GM19238 (cell line): ENCODE results near the gene RXRA.
"Not testable (repeated sequence)": the region's sequence is repeated elsewhere in the genome, so short reads cannot be mapped to it uniquely, and the experiment has no call there.

Experiments used
- DNase-seq: peaks from one replicate; pipeline ENCODE4 v3.0.0; 2011; ENCODE audit warnings: low spot score; ENCODE audit not compliant: insufficient read length

RXRA gene

DNA sequence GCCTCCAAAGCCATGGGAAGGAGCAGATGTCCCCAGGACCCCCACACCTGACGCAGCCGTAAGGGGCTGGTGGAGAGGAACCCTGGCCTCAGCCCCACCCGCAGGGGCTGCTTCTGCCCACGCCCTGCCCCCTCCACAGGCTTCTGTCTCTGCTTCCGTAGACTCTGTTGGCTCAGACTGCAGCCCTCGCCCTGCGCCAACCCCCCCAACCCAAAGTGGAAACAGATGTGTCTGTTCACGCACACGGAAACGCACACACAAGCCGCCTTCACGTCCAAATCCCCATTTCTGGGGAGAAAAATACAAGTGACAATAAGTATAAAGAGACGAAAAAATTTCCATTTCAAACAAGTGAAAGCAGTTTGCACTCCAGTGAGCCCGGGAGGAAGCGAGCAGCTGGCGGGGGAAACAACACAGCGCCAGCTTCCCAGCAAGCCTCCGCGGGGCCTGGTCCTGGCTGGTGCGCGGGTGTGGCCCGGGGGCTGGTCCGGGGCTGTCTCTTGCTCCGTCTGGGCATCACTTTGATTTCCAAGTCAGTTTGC is 32.6 kb upstream of the RXRA start:
- DNase-seq, result no peak

DNA sequence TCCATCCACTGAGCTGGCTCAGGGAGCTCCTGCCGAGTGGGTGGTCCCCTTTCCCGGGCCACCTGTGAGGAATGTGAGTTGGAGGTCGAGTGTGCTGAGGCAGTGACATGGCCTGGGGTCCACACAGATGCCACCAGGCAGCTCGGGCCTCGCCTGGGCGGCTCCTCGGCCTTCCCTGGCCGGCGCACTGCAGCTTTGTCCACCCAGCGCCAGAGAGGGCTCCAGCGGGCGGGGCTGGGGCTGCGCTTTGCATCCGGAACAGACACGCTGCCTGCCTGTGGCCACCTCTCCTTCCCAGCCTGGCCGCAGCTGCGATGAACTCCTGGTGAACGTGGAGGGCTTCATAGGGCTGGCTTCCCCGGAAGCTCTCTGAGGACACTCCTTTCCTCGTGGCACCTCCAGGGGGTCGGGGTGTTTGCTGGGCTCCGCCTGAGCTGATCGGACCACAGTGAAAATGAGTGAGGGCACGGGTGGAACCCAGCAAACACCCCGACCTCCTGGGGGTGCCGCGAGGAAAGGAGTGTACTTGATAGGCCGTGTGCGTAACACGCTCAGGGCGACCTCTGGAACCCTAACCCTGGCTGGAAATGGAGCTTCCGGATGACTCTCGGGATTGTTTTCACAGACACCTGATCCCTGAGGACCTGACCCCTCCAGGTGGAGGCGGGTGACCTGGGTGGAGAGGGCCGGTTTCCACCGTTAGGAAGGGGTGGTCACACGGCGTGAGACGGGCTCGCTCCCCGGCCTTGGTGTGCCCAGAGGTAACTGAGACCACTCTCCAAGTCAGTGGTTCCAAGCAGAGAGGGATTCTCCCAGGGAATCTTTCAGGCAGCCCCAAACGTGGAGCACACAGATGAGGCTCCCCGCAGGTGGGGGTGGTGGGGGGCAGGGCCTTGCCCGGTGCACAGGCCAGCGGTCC is 31.8 kb upstream of the RXRA start:
- DNase-seq, result no peak

DNA sequence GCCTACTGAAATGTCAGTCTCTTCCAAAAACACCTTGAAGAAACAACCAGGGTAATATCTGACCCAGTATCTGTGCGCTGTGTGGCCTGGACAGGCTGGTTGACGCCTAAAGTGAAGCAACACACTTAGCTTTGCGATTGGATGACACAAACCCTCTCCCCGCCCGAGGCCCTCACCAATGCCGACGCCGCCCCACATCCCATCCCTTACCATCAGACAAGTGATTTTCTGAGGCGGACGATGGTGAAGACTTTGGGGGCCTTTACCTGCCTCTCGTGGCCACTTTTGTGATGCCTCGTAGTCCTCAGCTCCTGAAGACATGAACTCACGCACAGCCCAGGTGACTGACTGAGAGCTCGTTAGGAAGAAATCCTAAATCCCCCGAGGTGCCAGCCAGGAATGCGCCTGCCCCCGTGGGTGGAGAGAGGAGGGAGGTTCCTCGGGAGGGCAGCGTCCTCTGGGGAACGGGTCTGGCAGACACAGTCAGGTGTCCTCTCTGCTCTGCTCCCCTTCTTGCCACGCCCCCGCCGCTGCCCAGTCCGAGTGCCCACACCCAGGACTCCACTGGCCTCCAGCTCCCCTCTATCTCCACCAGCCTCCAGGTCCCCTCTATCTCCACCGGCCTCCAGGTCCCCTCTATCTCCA is 31.0 kb upstream of the RXRA start:
- DNase-seq, result no peak

DNA sequence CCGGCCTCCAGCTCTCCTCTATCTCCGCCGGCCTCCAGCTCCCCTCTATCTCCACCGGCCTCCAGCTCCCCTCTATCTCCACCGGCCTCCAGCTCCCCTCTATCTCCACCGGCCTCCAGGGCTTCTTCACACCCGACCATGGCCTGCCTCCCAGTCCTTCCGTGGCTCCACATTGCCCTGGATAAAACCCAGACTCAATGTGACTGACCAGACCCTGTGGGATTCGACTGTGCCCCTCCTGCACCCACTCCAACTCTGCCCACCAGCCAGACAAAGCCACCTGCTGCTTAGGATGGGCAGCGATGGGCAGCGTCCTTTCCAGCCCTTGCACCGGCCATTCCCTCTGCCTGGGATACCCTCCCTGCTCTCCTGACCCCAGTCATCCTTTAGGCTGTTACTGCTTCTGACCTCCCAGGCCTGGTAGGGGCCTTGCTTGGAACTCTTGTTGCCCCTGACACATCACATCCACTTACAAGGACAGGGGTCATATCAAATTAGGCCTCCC is 30.5 kb upstream of the RXRA start:
- DNase-seq, result no peak

DNA sequence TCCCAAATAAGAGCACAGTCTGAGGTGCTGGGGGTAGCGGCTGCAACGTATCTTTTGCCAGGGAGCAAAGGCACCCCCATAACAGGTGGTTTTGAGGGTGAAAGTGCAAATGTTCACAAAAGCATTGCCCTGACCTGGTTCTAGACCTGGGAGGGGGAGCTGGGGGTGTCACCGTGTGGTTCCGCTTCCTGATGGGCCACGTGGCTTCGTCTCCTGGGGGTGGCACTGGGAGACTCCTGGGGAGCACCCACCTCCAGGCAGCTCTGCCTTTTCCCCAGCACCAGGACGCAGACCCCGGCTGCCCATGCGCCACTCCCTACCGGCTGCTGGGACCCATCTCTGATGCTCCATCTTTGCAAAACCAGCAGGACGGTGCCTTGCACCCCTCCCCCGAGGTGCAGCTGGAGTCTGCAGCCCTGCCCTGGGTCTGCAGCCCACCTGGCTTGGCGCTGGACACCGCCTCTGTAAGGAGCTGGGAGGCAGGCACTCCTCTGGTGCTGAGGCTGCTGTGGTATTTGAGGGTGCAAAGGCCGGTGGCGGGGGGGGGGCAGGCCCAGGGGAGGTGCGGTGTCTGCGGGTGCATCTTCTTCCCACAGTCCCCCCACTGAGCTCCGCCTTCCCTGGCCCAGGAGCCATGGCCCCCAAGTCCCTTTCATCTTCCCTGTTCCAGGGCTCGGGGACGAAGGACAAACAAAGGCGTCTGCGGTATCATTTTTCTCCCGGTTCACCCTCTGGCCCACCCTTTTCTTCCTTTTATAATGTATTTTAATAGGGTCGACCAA is 29.8 kb upstream of the RXRA start:
- DNase-seq, result no peak

DNA sequence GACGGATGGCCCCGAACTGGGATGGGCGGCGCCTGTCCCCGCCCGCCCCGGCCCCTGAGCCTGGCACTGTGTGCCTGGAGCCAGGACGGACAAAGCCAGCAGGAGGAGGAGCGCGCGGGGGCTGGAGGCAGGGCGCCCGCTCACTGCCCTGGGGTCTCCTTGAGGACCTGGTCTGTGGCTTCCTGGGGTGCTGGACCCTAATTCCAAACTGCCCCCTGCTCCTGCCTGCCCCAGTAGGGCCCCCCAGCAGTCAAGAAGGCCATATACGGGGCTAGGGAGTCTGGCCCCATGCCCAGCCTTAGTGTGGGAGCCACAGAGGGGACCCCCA is 29.2 kb upstream of the RXRA start:
- no peak for DNase-seq

DNA sequence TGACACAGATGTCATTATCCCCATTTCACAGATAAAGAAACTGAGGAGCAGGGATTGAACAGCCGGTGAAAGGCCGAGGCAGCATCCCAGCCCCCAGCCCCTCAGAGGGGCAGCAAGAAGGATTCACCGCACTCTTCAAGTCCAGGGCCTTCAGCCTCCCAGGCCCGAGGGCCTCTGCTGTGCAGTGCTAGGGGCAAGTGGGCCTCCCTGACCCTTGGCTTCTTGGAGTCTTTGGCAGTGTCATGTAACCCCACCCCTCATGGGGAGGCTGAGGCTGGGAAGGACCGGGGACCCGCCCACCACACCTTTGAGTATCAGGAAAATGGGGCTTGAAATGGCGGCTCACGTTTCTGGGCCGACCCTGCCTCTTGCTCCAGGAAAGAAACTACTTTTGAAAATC is 28.7 kb upstream of the RXRA start:
- DNase-seq, result no peak

DNA sequence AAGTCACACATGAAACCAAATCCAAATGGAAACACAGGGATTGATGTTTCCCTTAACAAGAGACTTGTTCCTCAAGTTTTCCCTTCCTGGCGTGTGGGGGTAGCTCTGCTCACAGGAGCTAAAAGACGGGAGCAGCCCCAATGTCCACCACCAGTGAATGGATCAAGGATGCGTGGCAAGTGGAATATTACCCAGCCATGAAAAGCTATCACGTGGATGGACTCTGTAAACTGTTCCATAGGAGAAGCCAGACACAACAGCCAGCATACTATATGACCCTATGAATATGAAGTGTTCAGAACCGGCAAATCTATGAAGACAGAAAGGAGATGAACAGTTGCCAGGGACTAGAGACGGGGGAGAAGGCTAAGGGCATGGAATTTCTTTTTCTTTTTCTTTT is 28.3 kb upstream of the RXRA start:
- DNase-seq, result no peak

DNA sequence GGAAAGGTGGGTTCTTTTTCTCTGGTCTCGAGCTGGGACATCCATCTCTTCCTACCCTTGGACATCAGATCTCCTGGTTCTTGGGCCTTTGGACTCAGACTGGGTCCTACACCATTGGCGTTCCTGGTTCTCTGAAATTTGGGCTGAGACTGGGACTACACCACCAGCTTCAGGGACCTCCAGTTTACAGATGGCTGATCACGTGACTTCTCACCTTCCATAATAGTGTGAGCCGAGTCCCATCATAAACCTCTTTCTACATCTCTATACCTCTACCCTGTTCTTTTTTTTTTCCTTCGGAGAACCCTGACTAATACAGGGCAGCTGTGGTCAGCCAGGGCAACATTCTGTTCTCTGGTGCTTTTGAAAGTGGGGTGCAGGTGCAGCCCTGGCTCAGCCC is 27.2 kb upstream of the RXRA start:
- DNase-seq, result no peak

DNA sequence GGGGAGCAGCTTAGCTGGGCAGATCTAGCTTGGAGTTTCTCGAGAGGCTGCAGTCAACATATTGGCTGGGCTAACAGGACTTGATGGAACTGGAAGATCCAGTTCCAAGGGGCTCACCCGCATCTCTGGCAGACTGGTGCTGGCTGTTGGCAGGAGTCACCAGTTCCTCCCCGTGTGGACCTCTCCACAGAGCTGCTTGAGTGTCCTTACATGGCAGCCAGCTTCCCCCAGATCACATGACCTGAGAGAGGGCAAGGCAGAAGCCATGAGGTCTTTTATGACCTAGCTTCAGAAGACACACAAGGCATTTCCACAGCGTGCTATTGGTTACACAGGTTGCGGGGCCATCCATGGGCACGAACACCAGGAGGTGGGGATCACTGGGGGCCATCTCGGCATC is 26.4 kb upstream of the RXRA start:
- no peak for DNase-seq

DNA sequence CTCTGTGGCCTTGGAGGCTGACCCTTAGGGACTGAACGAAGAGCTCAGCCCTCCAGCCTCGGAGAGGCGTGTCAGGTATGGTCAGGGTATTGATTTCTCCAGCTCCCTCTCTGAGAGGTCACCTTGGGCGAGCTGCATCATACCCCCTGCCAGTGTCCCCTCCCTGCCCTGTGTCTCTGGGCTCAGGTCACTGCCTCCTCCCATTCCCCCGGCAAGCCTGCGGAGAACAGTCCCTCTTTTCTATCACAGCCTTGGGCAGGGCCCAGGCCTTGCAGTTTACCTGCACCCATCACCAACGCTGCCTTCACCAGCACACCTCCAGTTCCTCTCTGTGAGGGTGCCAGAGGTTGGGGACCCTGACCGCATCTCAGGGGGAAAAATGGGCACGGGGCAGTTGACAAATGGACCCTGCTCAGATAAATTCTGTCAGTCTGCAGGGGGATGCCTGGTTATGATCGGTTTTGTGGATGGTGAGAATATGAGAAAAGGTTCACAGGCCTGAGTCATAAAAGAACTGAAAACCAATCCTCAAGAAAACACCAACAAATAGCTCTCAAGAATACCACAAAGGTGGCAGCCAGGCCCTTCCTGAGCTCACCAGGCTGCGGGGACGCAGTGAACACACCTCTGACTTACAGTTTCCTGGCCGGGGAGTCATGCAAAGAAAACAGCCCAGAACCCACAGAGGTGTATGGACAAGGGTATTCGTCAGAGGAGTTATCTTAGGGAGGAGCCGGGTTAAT is 24.7 kb upstream of the RXRA start:
- no peak for DNase-seq

DNA sequence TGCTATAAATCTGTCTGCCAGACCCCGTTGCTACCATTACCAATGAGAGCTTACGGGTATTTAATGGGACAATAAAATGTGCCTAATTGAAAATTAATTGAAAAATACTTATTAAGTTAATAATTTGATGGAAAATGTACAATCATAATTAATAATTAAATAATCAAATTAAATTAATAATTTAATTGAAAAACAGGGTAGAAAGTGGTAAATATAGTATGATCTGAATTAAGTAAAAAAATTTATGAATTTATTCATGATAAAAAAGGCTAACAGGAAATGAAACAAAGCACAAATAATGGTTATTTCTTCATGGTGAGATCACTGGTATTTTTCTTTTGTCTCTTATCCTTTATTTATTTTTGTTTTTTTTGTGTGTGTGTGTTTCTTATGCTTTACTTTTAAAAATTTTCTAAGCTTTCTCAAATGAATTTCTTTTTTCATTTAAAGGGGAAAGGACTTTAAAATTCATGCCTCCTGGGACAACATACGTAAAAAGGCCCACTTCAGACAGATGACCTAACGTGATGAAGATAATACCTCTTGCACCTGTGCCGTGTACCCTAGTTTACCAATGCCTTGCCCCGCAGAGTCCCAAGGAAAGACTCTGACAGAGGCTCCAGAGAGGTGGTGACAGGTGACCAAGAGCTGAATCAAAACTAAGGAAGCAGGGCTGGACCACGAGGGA is 24.0 kb upstream of the RXRA start:
- DNase-seq, result no peak

DNA sequence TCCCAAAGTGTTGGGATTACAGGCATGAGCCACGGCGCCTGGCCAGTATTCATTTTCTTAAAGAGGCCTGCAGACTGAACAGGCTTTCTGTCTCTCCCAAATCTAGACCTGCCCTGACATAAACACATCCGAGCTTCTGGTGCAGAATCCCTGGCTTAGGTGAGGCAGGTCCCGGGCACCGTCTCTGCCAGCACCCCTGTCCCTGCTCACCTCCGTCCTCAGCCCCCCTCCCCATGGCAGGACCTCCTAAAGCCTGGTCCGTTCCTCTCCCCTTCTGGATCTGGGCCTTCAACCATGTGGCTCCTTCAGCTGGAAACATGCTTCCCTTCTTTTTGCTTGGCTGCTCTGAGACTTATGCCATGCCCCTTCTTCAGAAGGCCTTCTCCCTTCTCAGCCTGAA is 22.7 kb upstream of the RXRA start:
- no peak for DNase-seq

DNA sequence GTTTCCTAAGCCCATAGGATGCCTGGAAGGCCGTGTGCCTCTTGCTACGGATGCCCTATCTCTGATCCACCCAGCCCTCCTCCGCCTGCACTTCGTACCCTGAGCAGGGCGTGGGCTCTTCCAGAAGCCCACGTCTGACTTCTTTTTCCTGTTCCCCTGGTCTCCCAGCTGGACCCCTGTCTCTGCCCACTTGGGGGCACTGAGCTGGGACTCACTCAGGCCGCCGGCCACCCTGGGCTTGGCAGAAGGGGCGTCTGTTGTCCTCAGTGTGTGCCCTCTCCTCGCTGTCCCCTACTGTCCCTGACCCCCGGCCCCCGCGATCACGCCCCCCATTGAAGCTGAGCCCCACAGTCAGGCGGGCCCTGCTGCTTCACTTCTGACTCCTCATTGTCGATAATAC is 22.0 kb upstream of the RXRA start:
- no peak for DNase-seq

DNA sequence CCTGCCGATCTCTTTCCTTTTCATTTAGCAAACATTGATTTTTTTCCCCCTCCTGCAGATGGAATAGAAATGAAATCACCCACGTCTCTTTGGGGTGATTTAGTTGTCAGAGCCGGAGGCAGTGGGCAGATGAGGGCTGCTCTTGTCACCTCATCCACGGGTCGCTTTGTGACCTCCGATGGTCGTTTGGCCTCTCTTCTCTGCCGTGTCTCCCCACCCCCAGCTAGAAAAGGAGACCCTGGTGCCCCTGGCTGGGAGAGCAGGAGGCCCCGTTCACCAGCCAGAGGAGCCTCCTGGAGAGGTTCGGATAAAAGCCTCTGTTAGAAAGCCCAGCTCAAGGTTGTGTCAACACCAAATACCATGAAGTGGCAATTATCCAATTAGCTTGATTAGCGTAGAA is 21.6 kb upstream of the RXRA start:
- no peak for DNase-seq

DNA sequence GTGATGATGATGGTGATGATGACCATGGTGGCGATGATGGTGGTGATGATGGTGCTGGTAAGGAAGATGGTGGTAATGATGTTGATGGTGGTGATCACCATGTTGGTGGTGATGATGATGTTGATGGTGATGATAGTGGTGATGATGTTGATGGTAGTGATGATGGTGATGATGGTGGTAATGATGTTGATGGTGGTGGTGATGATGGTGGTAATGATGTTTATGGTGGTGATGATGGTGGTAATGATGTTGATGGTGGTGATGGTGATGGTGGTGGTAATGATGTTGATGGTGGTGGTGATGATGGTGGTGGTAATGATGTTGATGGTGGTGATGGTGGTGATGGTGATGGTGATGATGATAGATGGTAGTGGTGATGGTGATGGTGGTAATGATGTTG is 20.7 kb upstream of the RXRA start:
- DNase-seq, result no peak

DNA sequence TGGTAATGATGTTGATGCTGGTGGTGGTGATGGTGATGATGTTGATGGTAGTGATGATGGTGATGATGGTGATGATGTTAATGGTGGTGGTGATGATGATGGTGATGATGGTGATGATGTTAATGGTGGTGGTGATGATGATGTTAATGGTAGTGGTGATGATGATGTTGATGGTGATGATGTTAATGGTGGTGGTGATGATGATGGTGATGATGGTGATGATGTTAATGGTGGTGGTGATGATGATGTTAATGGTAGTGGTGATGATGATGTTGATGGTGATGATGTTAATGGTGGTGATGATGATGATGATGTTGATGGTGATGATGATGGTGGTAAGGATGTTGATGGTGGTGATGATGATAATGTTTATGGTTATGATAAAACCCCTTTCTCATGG is 20.2 kb upstream of the RXRA start:
- not testable (repeated sequence) for DNase-seq

DNA sequence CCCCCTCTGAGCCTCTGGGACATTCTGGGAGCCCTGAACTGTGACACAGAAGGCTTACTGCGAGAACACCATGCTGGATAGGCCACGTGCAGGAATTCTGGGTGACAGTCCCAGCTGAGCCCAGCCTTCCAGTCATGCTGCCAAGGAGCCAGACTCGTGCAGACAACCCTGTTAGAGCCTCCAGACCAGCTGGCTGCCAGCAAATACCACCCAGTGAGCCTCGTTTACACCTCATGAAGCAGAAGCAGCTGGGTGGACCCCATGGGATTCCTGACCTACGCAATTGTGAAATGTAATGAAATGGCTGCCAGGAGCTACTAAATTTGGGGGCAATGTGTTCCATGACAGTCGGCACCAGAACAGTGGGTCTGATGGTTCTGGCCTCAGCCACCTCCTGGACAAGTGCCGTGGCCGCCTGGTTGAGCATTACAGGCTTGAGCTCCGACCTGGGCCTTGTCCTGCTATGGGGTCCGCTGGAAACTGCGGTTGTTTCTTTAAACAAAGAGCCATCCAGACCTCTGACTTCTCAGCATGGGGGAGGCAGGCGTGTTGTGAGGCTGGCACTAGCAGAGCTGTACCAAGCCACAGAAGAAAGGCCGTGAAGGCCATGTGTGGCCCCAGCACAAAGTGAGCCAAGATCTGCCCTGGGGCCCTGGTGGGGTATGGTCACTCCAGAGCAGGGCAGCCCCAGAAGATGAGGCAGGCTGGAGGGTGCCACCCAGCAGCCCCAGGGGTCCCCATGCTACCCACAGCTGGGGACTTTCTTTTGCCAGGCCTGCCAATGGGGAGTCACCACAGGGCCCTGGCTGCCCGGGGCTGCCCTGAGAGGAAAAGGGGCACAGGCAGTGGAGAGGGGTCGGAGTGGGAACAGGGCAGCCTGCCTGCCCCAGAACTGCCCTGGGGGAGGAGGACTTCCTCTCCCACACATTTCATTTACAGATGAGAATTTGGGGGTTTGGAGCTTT is 19.3 kb upstream of the RXRA start:
- DNase-seq, result no peak
